ENCODE measurements around the gene LMAN2.
"Not testable (repeated sequence)": the region's sequence is repeated elsewhere in the genome, so short reads cannot be mapped to it uniquely, and the experiment has no call there.

Gene LMAN2

GRCh38 chr5:177378884-177379883 lies 27.7 kb upstream of the LMAN2 start:
- DNase-seq (ENCODE audit: low read depth in 2 of 2), result no peak

DNA sequence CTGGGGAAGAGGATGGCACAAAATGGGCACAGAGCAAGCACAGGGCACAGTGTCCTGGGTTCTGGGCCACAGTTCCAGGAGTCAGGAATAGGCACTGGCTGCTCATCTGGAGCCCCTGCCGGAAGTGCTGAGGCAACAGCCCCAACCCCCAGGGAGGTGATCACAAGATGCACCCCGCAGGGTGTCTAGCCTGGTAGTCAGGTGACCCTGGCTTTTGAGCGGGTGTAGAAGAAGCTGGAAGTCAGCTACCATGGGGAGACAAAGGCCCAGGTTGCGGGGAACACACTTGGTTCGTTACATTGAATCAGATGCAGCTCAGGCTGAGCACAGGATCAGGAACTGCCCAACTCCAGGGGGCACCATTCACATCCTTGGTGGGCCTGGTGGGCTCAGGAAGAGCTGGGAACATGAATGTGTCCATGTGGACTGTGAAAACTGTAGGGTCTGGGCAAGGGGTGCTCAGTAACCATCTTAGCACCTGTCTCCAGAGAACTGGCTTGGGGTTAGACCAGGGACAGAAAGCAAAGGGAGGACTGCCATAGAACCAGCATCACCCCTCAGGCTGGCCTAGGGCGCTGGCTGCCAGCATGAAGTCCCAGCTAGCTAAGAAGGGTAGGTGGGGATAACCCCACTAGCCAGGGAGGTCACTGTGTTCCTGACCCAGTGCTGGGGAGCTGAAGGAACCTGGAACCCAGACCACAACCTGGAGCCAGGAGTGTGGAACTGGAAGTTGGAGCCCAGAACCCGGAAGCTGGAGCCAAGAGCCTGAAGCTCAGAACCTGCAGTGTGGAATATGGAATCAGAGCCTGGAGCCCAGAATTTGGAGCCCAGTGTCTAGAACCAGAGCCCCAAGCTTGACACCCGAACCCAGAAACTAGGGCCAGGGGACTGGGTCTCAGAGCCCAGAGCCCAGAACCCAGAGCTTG lies 26.6 kb upstream of the LMAN2 start:
- no peak for DNase-seq (ENCODE audit: low read depth in 2 of 2)

GRCh38 chr5:177376107-177376506 lies 24.6 kb upstream of the LMAN2 start:
- DNase-seq (ENCODE audit: low read depth in 2 of 2), result no peak

DNA sequence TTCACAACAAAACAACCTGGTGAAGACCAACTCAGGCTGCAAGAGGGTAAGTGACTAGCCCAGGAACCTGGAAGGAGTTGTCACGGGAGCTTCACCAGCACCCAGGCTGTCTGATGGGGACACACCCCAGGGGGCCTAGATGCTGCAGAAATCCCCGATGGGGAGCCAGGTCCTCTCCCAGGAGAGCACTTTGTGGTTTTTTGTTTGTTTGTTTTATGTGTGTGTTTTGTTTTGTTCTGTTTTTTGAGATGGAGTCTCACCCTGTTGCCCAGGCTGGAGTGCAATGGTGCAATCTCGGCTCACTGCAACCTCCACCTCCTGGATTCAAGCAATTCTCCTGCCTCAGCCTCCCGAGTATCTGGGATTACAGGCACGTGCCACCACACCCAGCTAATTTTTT lies 24.0 kb upstream of the LMAN2 start:
- DNase-seq (ENCODE audit: low read depth in 2 of 2), result not testable (repeated sequence)

- DNase-seq (ENCODE audit: low read depth in 2 of 2), result no peak
These were observed 22.7 kb upstream of the LMAN2 start for GRCh38 chr5:177374211-177374610.

GRCh38 chr5:177373806-177374205 lies 22.3 kb upstream of the LMAN2 start:
- DNase-seq (ENCODE audit: low read depth in 2 of 2), result no peak

- DNase-seq (ENCODE audit: low read depth in 2 of 2), result no peak
These were observed 21.4 kb upstream of the LMAN2 start for GRCh38 chr5:177372910-177373309.

GRCh38 chr5:177372034-177372896 lies 20.8 kb upstream of the LMAN2 start:
- DNase-seq (ENCODE audit: low read depth in 2 of 2), result no peak

DNA sequence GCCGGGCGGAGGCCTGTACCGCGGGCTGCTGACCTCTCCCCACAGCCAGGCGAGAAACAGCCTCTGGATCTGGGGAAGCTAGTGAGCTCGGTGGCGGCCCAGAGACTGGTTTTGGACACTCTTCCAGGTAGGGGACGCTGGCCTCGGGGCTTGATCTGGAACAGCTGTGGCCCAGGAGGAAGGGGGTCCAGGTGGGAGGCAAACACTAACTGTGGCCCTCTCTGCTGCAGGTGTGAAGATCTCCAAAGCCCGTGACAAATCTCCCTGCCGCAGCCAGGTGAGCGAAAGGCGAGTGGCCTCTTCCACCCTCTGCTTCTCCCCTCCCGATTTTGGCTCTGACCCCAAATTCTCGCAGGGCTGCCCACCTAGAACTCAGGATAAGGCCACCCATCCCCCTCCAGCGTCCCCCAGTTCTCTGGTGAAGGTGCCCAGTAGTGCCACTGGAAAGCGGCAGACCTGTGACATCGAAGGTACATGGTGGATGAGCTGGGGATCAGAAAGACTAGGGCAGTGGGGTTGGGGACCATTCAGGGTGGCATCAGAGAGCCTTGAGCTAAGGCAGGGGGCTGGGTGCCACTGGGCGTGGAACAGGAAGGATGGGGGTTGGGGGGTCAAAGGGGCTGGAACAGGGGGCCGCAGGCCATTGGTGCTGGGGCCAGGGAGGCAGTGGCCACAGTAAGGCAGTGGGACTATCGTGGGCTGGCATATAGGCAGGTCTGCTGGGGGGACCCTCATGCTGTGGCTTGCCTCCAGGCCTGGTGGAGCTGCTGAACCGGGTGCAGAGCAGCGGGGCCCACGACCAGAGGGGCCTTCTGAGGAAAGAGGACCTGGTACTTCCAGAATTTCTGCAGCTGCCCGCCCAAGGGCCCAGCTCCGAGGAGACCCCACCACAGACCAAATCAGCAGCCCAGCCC lies 19.9 kb upstream of the LMAN2 start:
- no peak for DNase-seq (ENCODE audit: low read depth in 2 of 2)

- DNase-seq (ENCODE audit: low read depth in 2 of 2), result peak in 1 of 2 donors; percentile 56
These were observed 19.1 kb upstream of the LMAN2 start for GRCh38 chr5:177370488-177371119.

GRCh38 chr5:177369645-177370440 lies 18.4 kb upstream of the LMAN2 start:
- no peak for DNase-seq (ENCODE audit: low read depth in 2 of 2)

- DNase-seq (ENCODE audit: low read depth in 2 of 2), result no peak
These were observed 17.6 kb upstream of the LMAN2 start for GRCh38 chr5:177368869-177369644.

DNA sequence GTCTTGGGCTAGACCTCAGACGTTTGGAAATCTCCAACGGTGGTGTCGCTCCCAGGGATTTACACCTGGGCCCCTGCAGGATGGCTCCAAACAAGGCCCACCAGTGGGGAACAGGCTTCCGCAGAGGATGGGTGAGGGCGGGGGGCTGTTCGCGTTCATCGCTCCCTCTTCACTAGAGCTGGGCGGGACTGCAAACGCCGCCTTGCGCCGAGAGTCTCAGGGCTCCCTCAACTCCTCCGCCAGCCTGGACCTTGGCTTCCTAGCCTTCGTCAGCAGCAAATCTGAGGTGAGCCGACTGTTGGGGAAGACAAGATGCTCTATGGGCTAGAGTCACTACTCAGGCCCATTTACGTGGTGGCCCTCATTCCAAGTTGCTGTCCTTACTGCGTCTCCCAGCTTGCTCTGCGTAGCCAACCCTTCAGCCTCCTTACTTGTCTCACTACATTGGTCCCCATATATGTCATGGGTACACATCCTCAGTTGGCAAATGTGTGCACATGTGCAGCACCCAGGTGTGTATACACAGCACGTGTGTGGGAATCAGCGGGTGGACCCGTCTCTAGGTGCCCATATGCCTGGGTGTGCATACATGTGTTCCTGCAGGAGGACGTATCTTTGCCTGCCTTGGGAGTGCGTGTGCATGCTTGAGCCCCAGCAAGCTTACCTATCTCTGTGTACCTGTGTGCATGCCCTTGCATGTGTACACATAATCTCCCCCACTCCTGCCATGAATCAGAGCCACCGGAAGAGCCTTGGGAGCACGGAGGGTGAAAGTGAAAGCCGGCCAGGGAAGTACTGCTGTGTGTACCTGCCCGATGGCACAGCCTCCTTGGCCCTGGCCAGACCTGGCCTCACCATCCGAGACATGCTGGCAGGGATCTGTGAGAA lies 16.8 kb upstream of the LMAN2 start:
- DNase-seq (ENCODE audit: low read depth in 2 of 2), result no peak

DNA sequence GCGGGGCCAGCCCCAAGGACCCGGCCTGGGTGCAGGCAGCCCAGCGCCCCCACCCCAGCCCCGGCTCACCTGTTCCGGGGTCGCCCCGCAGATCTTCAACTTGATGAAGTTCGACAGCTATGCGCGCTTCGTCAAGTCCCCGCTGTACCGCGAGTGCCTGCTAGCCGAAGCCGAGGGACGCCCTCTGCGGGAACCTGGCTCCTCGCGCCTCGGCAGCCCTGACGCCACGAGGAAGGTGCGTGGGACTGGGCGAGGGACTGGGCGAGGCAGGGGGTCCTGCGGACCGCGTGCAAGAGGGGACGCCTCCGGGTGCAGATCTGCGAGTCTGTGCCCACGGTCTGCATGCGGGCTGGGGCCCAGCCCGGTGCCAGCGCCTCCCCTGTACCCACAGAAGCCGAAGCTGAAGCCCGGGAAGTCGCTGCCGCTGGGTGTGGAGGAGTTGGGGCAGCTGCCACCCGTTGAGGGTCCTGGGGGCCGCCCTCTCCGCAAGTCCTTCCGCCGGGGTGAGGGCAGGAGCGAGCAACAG lies 15.9 kb upstream of the LMAN2 start:
- no peak for DNase-seq (ENCODE audit: low read depth in 2 of 2)

GRCh38 chr5:177366528-177367322 lies 15.3 kb upstream of the LMAN2 start:
- no peak for DNase-seq (ENCODE audit: low read depth in 2 of 2)

GRCh38 chr5:177365845-177366527 lies 14.5 kb upstream of the LMAN2 start:
- no peak for DNase-seq (ENCODE audit: low read depth in 2 of 2)
